Calu3 (cell line): ENCODE results near the gene ELMO3. TPM values are rescaled to one million over a fixed set of nuclear protein-coding genes. Genes with fewer than 3 reads are reported as not detected.
A peak's percentile ranks its signal among the peaks of the same experiment; 100 is the strongest.

Source experiments
- BruUV-seq: library from RNA; stranded (reverse); fragments of 400-500 nt; replicated peaks from 2 replicates; lab custom pipeline; 2021; lab: Mats Ljungman, UMichigan
- CTCF ChIA-PET: fragments of 300-600 bp; sonication (Branson Sonifier 250); formaldehyde crosslinking; loops from one replicate; lab custom pipeline; 2022; ENCODE audit warnings: antibody characterized with exemption; lab: Charles Lee
- DNase-seq: peaks from one replicate; pipeline ENCODE4 v3.0.0; 2022
- H3K27ac Mint-ChIP-seq: one replicate; pipeline ENCODE4 v1.8.0; 2022; ENCODE audit warnings: mixed read lengths; ENCODE audit not compliant: unreplicated experiment
- H3K27me3 Mint-ChIP-seq: one replicate; pipeline ENCODE4 v1.8.0; 2022; ENCODE audit warnings: mixed read lengths; ENCODE audit not compliant: unreplicated experiment
- H3K36me3 Mint-ChIP-seq: one replicate; pipeline ENCODE4 v1.8.0; 2022; ENCODE audit warnings: mild to moderate bottlenecking, moderate library complexity, mixed read lengths; ENCODE audit not compliant: insufficient read depth, unreplicated experiment
- H3K4me1 Mint-ChIP-seq: one replicate; pipeline ENCODE4 v1.8.0; 2022; ENCODE audit warnings: mild to moderate bottlenecking, low read depth, mixed read lengths; ENCODE audit not compliant: unreplicated experiment
- H3K4me3 Mint-ChIP-seq: one replicate; pipeline ENCODE4 v1.8.0; 2022; ENCODE audit warnings: mild to moderate bottlenecking, low read depth, moderate library complexity, mixed read lengths; ENCODE audit not compliant: unreplicated experiment
- H3K9me3 Mint-ChIP-seq: one replicate; pipeline ENCODE4 v1.8.0; 2022; ENCODE audit warnings: low read depth, mixed read lengths; ENCODE audit not compliant: unreplicated experiment
- intact Hi-C: fragments of 100-400 bp; cut with micrococcal nuclease; formaldehyde crosslinking; loops from one replicate; pipeline ENCODE4 v1.10.0; 2022; ENCODE audit not compliant: unreplicated experiment
- total RNA-seq: library from RNA; stranded (reverse); gene quantifications from 2 replicates; pipeline ENCODE4 v1.2.3, GENCODE V29; 2022
- TF ChIP-seq, protein P1 (sequence below): fragments of 200-600 bp; IDR thresholded peaks from one replicate; pipeline ENCODE4 v1.8.0; 2022; ENCODE audit warnings: antibody characterized with exemption; ENCODE audit not compliant: unreplicated experiment

The ELMO3 gene
- total RNA-seq, 1 experiment from 2014 or later = 31.9 TPM

DNA sequence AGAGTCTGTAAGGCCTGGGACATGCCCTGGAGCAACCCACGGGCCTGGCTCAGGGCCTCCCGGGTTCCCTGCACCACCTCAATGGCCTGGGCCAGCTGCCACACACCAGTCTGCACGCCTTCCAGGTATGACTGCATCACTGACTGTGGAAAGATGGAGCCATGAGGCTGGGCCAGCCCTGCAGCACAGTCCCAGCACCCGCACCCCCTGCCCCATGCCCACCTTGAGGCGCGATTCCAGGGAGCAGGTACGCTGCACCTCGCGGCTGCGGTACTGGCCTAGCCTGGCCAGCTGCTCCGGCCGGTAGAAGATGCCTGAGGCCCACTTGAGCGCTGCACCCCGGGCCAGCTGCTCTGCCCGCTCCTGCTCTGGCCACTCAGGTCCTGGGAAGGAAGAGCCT is 10.1 kb upstream of the ELMO3 start:
- intact Hi-C loops = loop anchor here (5.0 kb wide), 2 partner anchors 171 to 241 kb away; no protein-coding TSS in a partner anchor
- CTCF ChIA-PET = interaction anchor here (0.7 kb wide), 2 partner anchors 37 to 383 kb away, joined by 3 read pairs; no protein-coding TSS in a partner anchor
- TF ChIP-seq, protein P1, sequence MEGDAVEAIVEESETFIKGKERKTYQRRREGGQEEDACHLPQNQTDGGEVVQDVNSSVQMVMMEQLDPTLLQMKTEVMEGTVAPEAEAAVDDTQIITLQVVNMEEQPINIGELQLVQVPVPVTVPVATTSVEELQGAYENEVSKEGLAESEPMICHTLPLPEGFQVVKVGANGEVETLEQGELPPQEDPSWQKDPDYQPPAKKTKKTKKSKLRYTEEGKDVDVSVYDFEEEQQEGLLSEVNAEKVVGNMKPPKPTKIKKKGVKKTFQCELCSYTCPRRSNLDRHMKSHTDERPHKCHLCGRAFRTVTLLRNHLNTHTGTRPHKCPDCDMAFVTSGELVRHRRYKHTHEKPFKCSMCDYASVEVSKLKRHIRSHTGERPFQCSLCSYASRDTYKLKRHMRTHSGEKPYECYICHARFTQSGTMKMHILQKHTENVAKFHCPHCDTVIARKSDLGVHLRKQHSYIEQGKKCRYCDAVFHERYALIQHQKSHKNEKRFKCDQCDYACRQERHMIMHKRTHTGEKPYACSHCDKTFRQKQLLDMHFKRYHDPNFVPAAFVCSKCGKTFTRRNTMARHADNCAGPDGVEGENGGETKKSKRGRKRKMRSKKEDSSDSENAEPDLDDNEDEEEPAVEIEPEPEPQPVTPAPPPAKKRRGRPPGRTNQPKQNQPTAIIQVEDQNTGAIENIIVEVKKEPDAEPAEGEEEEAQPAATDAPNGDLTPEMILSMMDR = no peak
- BruUV-seq = no TSS peak
- Mint-ChIP-seq H3K27me3 (peaks cover 12% of the 10 kb centered on the region), H3K4me1 (peaks cover 26% of the 10 kb centered on the region), H3K9me3 (no peaks in the 10 kb centered on the region), H3K27ac (no peak overlapping the region), H3K4me3 (no peak overlapping the region), H3K36me3 (peaks cover 26% of the 10 kb centered on the region)
- no peak for DNase-seq

DNA sequence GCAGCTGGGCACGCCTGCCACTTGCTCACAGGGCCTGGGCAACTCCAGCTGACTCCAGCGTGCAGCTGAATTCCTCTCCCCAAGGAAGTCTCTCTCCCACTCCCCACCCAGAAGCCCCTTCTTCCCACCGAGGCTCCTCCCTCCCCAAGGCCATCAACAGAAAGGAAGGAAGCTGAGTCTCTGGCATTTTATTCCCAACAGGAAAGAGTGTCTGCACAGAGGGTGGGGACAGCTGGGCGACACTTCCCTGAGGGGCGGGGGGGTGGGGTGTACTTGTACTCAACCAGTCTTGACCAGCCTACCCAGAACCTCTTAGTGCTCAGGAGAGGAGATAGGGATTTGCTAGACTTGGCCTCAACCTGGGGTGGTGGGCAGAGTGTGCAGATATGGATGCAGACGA is 8.9 kb upstream of the ELMO3 start, which contains the start of gene EXOC3L1:
Gene EXOC3L1 (minus strand): TSS at position 96 of the 400 bp plus-strand sequence. CDS start 460 bp downstream, outside the sequence.
- Mint-ChIP-seq H3K27me3 (peaks cover 8% of the 10 kb centered on the region), H3K27ac (no peak within 1 kb of the TSS), H3K36me3 (peaks cover 38% of the 10 kb centered on the region), H3K4me1 (peaks cover 29% of the 10 kb centered on the region), H3K4me3 (no peak within 1 kb of the TSS), H3K9me3 (no peaks in the 10 kb centered on the region)
- no peak for DNase-seq
- CTCF ChIA-PET = no interaction called here
- no TSS peak for BruUV-seq
- intact Hi-C loops = no loop called here
- TF ChIP-seq, protein P1 = no peak

DNA sequence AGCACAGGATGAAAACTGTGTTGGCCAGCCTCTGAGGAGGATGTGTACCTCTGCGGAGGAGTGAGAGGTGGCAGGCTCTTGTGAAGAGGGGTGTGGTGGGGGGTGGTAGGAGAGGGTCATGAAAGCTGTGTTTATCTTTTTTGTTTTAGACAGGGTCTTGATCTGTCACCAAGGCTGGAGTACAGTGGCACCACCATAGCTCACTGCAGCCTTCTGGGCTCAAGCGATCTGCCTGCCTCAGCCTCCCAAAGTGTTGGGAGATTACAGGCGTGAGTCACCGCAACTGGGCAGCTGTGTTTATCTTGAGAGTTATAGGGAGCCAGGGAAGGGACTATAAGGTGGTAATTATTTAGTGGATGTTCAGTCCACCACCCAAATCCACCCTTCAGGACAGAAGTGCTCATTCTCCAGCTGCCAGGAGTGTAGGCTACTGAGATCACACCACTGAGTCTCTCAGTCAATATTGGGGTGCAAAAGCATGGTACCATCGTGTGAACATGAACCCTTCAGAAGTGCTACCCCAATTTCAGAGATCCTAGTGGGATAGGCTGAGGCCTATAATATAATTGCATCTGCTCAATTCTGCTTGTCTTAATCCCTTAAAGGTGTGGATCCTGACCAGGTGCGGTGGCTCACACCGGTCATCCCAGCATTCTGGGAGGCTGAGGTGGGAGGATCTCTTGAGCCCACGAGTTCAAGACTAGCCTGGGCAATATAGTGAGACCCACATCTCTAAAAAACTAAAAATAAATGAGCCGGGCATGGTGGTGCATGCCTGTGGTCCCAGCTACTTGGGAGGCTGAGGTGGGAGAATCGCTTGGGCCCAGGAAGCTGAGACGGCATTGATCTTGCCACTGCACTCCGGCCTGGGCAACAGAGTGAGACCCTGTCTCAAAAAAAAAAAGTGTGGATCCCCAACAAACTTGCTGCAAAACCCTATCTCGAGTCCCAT is 8.2 kb upstream of the ELMO3 start:
- DNase-seq = no peak
- H3K4me1 Mint-ChIP-seq = peaks cover 23% of the 10 kb centered on the region
- TF ChIP-seq, protein P1 = no peak
- H3K9me3 Mint-ChIP-seq = no peaks in the 10 kb centered on the region
- peak overlapping the region; percentile 82 for H3K27ac Mint-ChIP-seq
- BruUV-seq = no TSS peak
- H3K36me3 Mint-ChIP-seq = peaks cover 45% of the 10 kb centered on the region
- CTCF ChIA-PET = no interaction called here
- H3K27me3 Mint-ChIP-seq = peaks cover under 1% of the 10 kb centered on the region
- intact Hi-C loops = no loop called here
- H3K4me3 Mint-ChIP-seq = peak overlapping the region; percentile 87

DNA sequence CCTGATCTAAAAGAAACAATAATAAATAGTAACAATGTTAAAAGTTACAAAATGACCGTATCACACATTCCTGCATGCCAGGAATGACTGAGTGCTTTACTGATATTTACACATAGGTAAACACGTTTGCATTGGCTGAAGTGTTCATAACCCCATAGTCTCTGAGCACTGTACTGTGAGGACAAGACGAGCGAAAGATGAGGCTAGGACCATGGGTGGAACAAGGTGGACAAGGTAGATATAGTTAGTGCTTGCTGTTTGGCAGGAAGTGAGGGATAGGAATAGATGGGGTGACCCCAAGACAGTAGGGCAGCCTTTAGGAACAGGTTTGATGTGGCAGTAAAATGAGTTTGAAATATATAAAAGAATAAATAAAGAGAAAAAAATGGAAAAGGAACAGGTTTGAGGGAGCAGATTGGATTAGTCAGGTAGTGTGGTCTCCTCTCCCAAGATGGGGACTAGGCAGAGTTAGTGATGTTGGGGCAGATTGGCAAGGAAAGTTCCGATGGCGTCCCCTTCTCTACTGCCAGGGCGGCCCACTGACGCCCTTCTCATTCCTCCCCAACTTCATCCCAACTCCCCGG is 7.4 kb upstream of the ELMO3 start:
- CTCF ChIA-PET = interaction anchor here (0.7 kb wide), 1 partner anchor 55 kb away, joined by 7 read pairs; no protein-coding TSS in a partner anchor
- no peaks in the 10 kb centered on the region for H3K27me3 Mint-ChIP-seq

More for the DNA sequence above, 7.4 kb upstream of the ELMO3 start:
- no peak for DNase-seq
- TF ChIP-seq, protein P1 = no peak
- H3K9me3 Mint-ChIP-seq = no peaks in the 10 kb centered on the region
- intact Hi-C loops = no loop called here
- peaks cover 53% of the 10 kb centered on the region for H3K36me3 Mint-ChIP-seq
- peak overlapping the region; percentile 82 for H3K27ac Mint-ChIP-seq
- peaks cover 30% of the 10 kb centered on the region for H3K4me1 Mint-ChIP-seq
- peak overlapping the region; percentile 87 for H3K4me3 Mint-ChIP-seq
- no TSS peak for BruUV-seq
